Hepatocyte (in vitro differentiated cells): ENCODE measurements around the gene LARP4. TPM values are rescaled to one million over a fixed set of nuclear protein-coding genes. Genes with fewer than 3 reads are reported as not detected.

Source experiments
- DNase-seq: peaks from one replicate; pipeline ENCODE4 v3.0.0-alpha.2; 2016; ENCODE audit warnings: low spot score
- H2AFZ ChIP-seq: fragments of 200-600 bp; sonication (generic); 2 replicates; pipeline ENCODE4 v1.6.0; 2016; ENCODE audit warnings: antibody characterized with exemption, mild to moderate bottlenecking
- H3K27ac ChIP-seq: fragments of 200-600 bp; sonication (generic); 2 replicates; pipeline ENCODE4 v1.5.1; 2016; ENCODE audit warnings: mild to moderate bottlenecking
- H3K27me3 ChIP-seq: fragments of 200-600 bp; sonication (generic); 2 replicates; pipeline ENCODE4 v1.6.1; 2016
- H3K36me3 ChIP-seq: fragments of 200-600 bp; sonication (generic); replicated peaks from 2 replicates; pipeline ENCODE4 v1.5.1; 2016; ENCODE audit warnings: low read depth; ENCODE audit not compliant: insufficient read depth
- H3K4me1 ChIP-seq: fragments of 200-600 bp; sonication (generic); 2 replicates; pipeline ENCODE4 v1.5.1; 2016; ENCODE audit warnings: mild to moderate bottlenecking, moderate library complexity; ENCODE audit not compliant: insufficient read depth
- H3K4me2 ChIP-seq: fragments of 200-600 bp; sonication (generic); 2 replicates; pipeline ENCODE4 v1.6.0; 2016
- H3K4me3 ChIP-seq: fragments of 200-600 bp; sonication (generic); 2 replicates; pipeline ENCODE4 v1.5.1; 2016; ENCODE audit warnings: mild to moderate bottlenecking
- H3K79me2 ChIP-seq: fragments of 200-600 bp; sonication (generic); 2 replicates; pipeline ENCODE4 v1.6.0; 2017; ENCODE audit warnings: mild to moderate bottlenecking
- H3K9me2 ChIP-seq: fragments of 200-600 bp; sonication (generic); replicated peaks from 2 replicates; pipeline ENCODE4 v1.6.0; 2017; ENCODE audit warnings: mild to moderate bottlenecking; ENCODE audit not compliant: insufficient read depth
- H3K9me3 ChIP-seq: fragments of 200-600 bp; sonication (generic); 2 replicates; pipeline ENCODE4 v1.5.1; 2016; ENCODE audit warnings: low read depth, mild to moderate bottlenecking
- H4K20me1 ChIP-seq: fragments of 200-600 bp; sonication (generic); 2 replicates; pipeline ENCODE4 v1.6.0; 2016; ENCODE audit warnings: mild to moderate bottlenecking; ENCODE audit not compliant: insufficient read depth, poor library complexity, severe bottlenecking
- CTCF ChIP-seq: fragments of 200-600 bp; sonication (generic); IDR thresholded peaks from 2 replicates; pipeline ENCODE4 v1.5.1; 2016; ENCODE audit warnings: antibody characterized with exemption, mild to moderate bottlenecking; ENCODE audit not compliant: poor library complexity
- EZH2 ChIP-seq: fragments of 200-600 bp; sonication (generic); IDR thresholded peaks from 2 replicates; pipeline ENCODE4 v1.6.1; 2016; ENCODE audit warnings: antibody characterized with exemption, mild to moderate bottlenecking, borderline replicate concordance
- EZH2phosphoT487 ChIP-seq: fragments of 200-600 bp; sonication (generic); IDR thresholded peaks from one replicate; pipeline ENCODE4 v1.6.1; 2018; ENCODE audit warnings: antibody characterized with exemption, mild to moderate bottlenecking, low read depth, moderate library complexity; ENCODE audit not compliant: unreplicated experiment, severe bottlenecking
- WGBS: methylation state at CpG from one replicate; pipeline ENCODE4 v1.1.6; 2016; ENCODE audit warnings: low lambda C conversion rate; ENCODE audit errors: missing lambda C conversion rate; 5-methylcytosine and 5-hydroxymethylcytosine counted together
- polyA plus RNA-seq: library from polyadenylated mRNA; unstranded; fragments of >200 nt; fragmentation: Nextera tagmentation; extraction: Ambion mirVana; gene quantifications from 2 replicates; pipeline ENCODE4 v1.2.1, GENCODE V29; 2016
- total RNA-seq: library from RNA; depleted of rRNA; stranded (reverse); fragments of >200 nt; gene quantifications from 2 replicates; pipeline ENCODE4 v1.2.3, GENCODE V29; 2014

LARP4 gene
- total and polyA plus RNA-seq, 2 experiments from 2014 or later = 29.4 to 48.7 TPM

GRCh38 chr12:50504798-50505674 is 104.4 kb downstream of the LARP4 start, which contains the start of gene DIP2B:
DIP2B (plus strand) TSS chr12:50504985; CDS start chr12:50505141, 156 bp downstream.
- no peaks in the 10 kb centered on the region for H3K27me3 ChIP-seq
- no peaks in the 10 kb centered on the region for H3K9me2 ChIP-seq
- H3K79me2 ChIP-seq = peaks cover 50% of the 10 kb centered on the region
- H3K4me2 ChIP-seq = peak within 1 kb of the TSS; percentile 92
- H3K36me3 ChIP-seq = no peaks in the 10 kb centered on the region
- H4K20me1 ChIP-seq = peaks cover 36% of the 10 kb centered on the region
- peak within 1 kb of the TSS; percentile 96 for H3K4me3 ChIP-seq
- H3K9me3 ChIP-seq = no peaks in the 10 kb centered on the region
- peaks cover 37% of the 10 kb centered on the region for H3K4me1 ChIP-seq
- peak; percentile 97 for DNase-seq
- H2AFZ ChIP-seq = peak within 1 kb of the TSS; percentile 96
- peak within 1 kb of the TSS; percentile 99 for H3K27ac ChIP-seq
- TF ChIP-seq EZH2phosphoT487 (no peak), CTCF (peak; percentile 98), EZH2 (no peak)
- 2% methylated on average over 58 of the region's 77 CpGs for WGBS

GRCh38 chr12:50505675-50506530 is 105.2 kb downstream of the LARP4 start:
- H3K36me3 ChIP-seq = no peaks in the 10 kb centered on the region
- peaks cover 38% of the 10 kb centered on the region for H4K20me1 ChIP-seq
- H3K4me3 ChIP-seq = peak overlapping the region; percentile 96
- 1% methylated on average over 10 of the region's 11 CpGs for WGBS
- H3K27ac ChIP-seq = peak overlapping the region; percentile 99
- no peaks in the 10 kb centered on the region for H3K27me3 ChIP-seq
- peaks cover 58% of the 10 kb centered on the region for H3K79me2 ChIP-seq
- no peak for TF ChIP-seq EZH2phosphoT487
- no peak for TF ChIP-seq EZH2
- no peak for TF ChIP-seq CTCF
- peak overlapping the region; percentile 96 for H2AFZ ChIP-seq
- peak overlapping the region; percentile 92 for H3K4me2 ChIP-seq
- H3K4me1 ChIP-seq = peaks cover 43% of the 10 kb centered on the region
- no peaks in the 10 kb centered on the region for H3K9me3 ChIP-seq
- no peaks in the 10 kb centered on the region for H3K9me2 ChIP-seq
- DNase-seq = peak; percentile 17

- H3K4me3 ChIP-seq = no peak overlapping the region
- no peaks in the 10 kb centered on the region for H3K9me3 ChIP-seq
- DNase-seq = no peak
- WGBS = 24% methylated on average over 2 of the region's 2 CpGs
- H3K79me2 ChIP-seq = peaks cover 68% of the 10 kb centered on the region
- no peaks in the 10 kb centered on the region for H3K27me3 ChIP-seq
- H3K9me2 ChIP-seq = no peaks in the 10 kb centered on the region
- peaks cover 38% of the 10 kb centered on the region for H4K20me1 ChIP-seq
- H3K36me3 ChIP-seq = no peaks in the 10 kb centered on the region
- TF ChIP-seq EZH2phosphoT487 (no peak), EZH2 (no peak), CTCF (no peak)
- H2AFZ ChIP-seq = no peak overlapping the region
- H3K4me1 ChIP-seq = peaks cover 43% of the 10 kb centered on the region
- no peak overlapping the region for H3K27ac ChIP-seq
- H3K4me2 ChIP-seq = peak overlapping the region; percentile 92
Measured at GRCh38 chr12:50506753-50507473, 106.2 kb downstream of the LARP4 start.
